Measurements from ENCODE around the gene KPNA6. TPM values are rescaled to one million over a fixed set of nuclear protein-coding genes. Genes with fewer than 3 reads are reported as not detected.

KPNA6 gene
- total RNA-seq, 1 experiment from 2014 or later: 79.9 TPM

GRCh38 chr1:32137111-32137510 is 29.3 kb downstream of the KPNA6 start:
- DNase-seq (ENCODE audit: low read depth, low spot score) (no peak), ATAC-seq (no peak)
- H3K79me2 ChIP-seq (ENCODE audit: insufficient read depth, low read length): peaks cover 88% of the 10 kb centered on the region
- RAD21 ChIA-PET (ENCODE audit: low non-redundant PET in 1 of 2, low total read pairs in 2 of 2, uncharacterized antibody in 2 of 2, unreplicated experiment in 2 of 2): no interaction called here
- H3K4me1 ChIP-seq (ENCODE audit: control insufficient read depth in 1 of 2, insufficient read depth in 2 of 2, low read length in 2 of 2): peaks cover 41 to 55% of the 10 kb centered on the region in 2 experiments
- no TSS peak for BruUV-seq (replicated peaks)
- H3K27me3 ChIP-seq (ENCODE audit: insufficient read depth, low read length): no peaks in the 10 kb centered on the region
- no peaks in the 10 kb centered on the region for H3K9me3 ChIP-seq (ENCODE audit: control insufficient read depth in 1 of 2, insufficient read depth in 1 of 2, low read depth in 1 of 2, low read length in 2 of 2)
- H3K4me2 ChIP-seq (ENCODE audit: low read length): no peak overlapping the region
- POLR2A ChIA-PET: no interaction called here
- CTCF ChIA-PET: no interaction called here
- no peak overlapping the region for H3K9ac ChIP-seq (ENCODE audit: low read length)
- no peaks in the 10 kb centered on the region for H3K9me2 ChIP-seq (ENCODE audit: insufficient read depth)
- no peaks in the 10 kb centered on the region; the same call in 1 of the 2 replicates for H4K20me1 ChIP-seq (ENCODE audit: insufficient read depth)
- intact Hi-C loops (cut with micrococcal nuclease): no loop called here
- no peak overlapping the region for H3K4me3 ChIP-seq (replicated peaks in 1 of 2; ENCODE audit: low read depth in 1 of 2, low read length in 2 of 2)
- H3K36me3 ChIP-seq (ENCODE audit: control insufficient read depth in 1 of 2, insufficient read depth in 2 of 2, low read length in 2 of 2): no peaks in the 10 kb centered on the region
- TF ChIP-seq JUND (IDR thresholded peaks at IDR 0.05): no peak
- TF ChIP-seq ZFX (IDR thresholded peaks at IDR 0.05): no peak
- no peak for TF ChIP-seq REST (IDR thresholded peaks at IDR 0.05; ENCODE audit: low read depth)
- no peak for TF ChIP-seq CBX3 (IDR thresholded peaks at IDR 0.05; ENCODE audit: low read depth)
- no peak for TF ChIP-seq CTCF (IDR thresholded peaks at IDR 0.05 in 2 of 3, conservative IDR thresholded peaks at IDR 0.05 in 1 of 3; ENCODE audit: borderline replicate concordance in 1 of 3, insufficient read depth in 1 of 3, low read depth in 2 of 3, low read length in 2 of 3)
- TF ChIP-seq CEBPB (IDR thresholded peaks at IDR 0.05; ENCODE audit: low read depth): no peak
- TF ChIP-seq ZNF274 (IDR thresholded peaks at IDR 0.05; ENCODE audit: low read depth, low read length): no peak
- TF ChIP-seq POLR2AphosphoS5 (IDR thresholded peaks at IDR 0.05; ENCODE audit: low read depth, low read length): no peak
- TF ChIP-seq TCF7L2 (IDR thresholded peaks at IDR 0.05; ENCODE audit: borderline replicate concordance, extremely low read depth, insufficient read depth, insufficient read length): no peak
- H3K27ac ChIP-seq (ENCODE audit: low read depth, low read length): no peak overlapping the region
- no peak overlapping the region for H2AFZ ChIP-seq (ENCODE audit: low read depth, low read length, poor library complexity, severe bottlenecking)
